ENCODE results near the gene CDR2. TPM values are rescaled to one million over a fixed set of nuclear protein-coding genes. Genes with fewer than 3 reads are reported as not detected.
A peak's percentile ranks its signal among the peaks of the same experiment; 100 is the strongest.

CDR2 gene
- total and polyA plus RNA-seq, 2 of the 13 experiments (the other 11 are each of a cell fraction or from before 2014, with no cell fraction given) = 59.0 to 78.9 TPM

DNA sequence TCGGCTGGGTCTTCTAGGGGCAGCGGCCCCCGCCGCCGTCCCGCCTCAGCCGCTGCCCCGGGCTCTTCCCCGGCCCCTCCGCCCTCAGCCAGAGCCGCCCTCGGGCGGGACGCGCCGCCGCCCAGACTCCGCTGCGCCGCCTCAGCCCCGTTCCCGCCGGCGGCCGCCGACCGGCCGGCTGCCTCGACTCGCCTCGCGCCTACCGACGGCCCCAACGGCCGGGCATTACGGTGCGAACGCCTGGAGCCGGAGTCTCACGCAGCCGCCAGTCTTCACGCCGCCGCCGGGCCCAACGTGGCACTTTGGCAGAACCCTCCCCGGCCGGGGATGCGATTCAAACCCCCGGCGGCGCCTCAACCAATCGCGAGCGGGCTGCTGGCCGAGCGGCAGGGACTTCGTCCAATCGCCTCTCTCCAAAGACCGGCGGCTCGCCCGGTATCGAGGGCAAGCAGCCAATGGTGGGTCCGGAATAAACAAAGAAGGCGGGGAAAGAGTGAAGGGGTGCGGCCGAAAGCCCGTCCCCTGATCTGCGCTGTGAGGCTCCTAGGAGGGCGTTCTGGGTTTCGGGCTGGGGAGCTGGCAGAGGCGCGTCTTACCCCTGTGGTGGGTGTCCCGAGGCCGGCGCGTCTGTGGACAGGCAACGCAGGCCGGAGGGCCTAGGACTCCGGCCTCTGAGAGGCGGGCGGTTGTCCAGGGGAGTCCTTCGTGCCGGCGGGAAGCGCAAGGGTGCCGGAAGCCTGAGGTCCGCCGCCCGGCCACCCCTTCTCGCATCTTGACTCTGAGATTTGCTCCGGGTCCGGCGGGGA is at the start of gene CDR2 (continued):
- TF ChIP-seq, protein P1, sequence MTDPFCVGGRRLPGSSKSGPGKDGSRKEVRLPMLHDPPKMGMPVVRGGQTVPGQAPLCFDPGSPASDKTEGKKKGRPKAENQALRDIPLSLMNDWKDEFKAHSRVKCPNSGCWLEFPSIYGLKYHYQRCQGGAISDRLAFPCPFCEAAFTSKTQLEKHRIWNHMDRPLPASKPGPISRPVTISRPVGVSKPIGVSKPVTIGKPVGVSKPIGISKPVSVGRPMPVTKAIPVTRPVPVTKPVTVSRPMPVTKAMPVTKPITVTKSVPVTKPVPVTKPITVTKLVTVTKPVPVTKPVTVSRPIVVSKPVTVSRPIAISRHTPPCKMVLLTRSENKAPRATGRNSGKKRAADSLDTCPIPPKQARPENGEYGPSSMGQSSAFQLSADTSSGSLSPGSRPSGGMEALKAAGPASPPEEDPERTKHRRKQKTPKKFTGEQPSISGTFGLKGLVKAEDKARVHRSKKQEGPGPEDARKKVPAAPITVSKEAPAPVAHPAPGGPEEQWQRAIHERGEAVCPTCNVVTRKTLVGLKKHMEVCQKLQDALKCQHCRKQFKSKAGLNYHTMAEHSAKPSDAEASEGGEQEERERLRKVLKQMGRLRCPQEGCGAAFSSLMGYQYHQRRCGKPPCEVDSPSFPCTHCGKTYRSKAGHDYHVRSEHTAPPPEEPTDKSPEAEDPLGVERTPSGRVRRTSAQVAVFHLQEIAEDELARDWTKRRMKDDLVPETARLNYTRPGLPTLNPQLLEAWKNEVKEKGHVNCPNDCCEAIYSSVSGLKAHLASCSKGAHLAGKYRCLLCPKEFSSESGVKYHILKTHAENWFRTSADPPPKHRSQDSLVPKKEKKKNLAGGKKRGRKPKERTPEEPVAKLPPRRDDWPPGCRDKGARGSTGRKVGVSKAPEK (CRISPR knock-in tag; IDR thresholded peaks at IDR 0.05; ENCODE audit: borderline replicate concordance) = no peak
- TF ChIP-seq MAFK (conservative IDR thresholded peaks at IDR 0.05 in 1 of 2, IDR thresholded peaks at IDR 0.05 in 1 of 2; ENCODE audit: low read length in 2 of 2) (no peak), FOSL2 (CRISPR knock-in tag; IDR thresholded peaks at IDR 0.05) (peak; percentile 41; the same call in 1 of the 2 replicates), NR1H2 (CRISPR knock-in tag; IDR thresholded peaks at IDR 0.05; ENCODE audit: borderline replicate concordance, low read depth) (no peak), ELF1 (CRISPR knock-in tag; IDR thresholded peaks at IDR 0.05) (no peak; the same call in 1 of the 2 replicates), ARNT (IDR thresholded peaks at IDR 0.05) (no peak), SAFB2 (CRISPR knock-in tag; IDR thresholded peaks at IDR 0.05; ENCODE audit: borderline replicate concordance, low read depth) (0 out of 2 replicates have a peak, but pooled peaks have one; percentile 49), SETDB1 (CRISPR knock-in tag; IDR thresholded peaks at IDR 0.05; ENCODE audit: borderline replicate concordance) (no peak), ZKSCAN8 (CRISPR knock-in tag; IDR thresholded peaks at IDR 0.05; ENCODE audit: borderline replicate concordance) (no peak), ZNF232 (CRISPR knock-in tag; IDR thresholded peaks at IDR 0.05; ENCODE audit: borderline replicate concordance) (peak; percentile 86), NCOA5 (CRISPR knock-in tag; IDR thresholded peaks at IDR 0.05) (no peak), CCAR2 (optimal IDR thresholded peaks at IDR 0.05; ENCODE audit: low read depth, low read length) (no peak)
- TF ChIP-seq, protein P2, sequence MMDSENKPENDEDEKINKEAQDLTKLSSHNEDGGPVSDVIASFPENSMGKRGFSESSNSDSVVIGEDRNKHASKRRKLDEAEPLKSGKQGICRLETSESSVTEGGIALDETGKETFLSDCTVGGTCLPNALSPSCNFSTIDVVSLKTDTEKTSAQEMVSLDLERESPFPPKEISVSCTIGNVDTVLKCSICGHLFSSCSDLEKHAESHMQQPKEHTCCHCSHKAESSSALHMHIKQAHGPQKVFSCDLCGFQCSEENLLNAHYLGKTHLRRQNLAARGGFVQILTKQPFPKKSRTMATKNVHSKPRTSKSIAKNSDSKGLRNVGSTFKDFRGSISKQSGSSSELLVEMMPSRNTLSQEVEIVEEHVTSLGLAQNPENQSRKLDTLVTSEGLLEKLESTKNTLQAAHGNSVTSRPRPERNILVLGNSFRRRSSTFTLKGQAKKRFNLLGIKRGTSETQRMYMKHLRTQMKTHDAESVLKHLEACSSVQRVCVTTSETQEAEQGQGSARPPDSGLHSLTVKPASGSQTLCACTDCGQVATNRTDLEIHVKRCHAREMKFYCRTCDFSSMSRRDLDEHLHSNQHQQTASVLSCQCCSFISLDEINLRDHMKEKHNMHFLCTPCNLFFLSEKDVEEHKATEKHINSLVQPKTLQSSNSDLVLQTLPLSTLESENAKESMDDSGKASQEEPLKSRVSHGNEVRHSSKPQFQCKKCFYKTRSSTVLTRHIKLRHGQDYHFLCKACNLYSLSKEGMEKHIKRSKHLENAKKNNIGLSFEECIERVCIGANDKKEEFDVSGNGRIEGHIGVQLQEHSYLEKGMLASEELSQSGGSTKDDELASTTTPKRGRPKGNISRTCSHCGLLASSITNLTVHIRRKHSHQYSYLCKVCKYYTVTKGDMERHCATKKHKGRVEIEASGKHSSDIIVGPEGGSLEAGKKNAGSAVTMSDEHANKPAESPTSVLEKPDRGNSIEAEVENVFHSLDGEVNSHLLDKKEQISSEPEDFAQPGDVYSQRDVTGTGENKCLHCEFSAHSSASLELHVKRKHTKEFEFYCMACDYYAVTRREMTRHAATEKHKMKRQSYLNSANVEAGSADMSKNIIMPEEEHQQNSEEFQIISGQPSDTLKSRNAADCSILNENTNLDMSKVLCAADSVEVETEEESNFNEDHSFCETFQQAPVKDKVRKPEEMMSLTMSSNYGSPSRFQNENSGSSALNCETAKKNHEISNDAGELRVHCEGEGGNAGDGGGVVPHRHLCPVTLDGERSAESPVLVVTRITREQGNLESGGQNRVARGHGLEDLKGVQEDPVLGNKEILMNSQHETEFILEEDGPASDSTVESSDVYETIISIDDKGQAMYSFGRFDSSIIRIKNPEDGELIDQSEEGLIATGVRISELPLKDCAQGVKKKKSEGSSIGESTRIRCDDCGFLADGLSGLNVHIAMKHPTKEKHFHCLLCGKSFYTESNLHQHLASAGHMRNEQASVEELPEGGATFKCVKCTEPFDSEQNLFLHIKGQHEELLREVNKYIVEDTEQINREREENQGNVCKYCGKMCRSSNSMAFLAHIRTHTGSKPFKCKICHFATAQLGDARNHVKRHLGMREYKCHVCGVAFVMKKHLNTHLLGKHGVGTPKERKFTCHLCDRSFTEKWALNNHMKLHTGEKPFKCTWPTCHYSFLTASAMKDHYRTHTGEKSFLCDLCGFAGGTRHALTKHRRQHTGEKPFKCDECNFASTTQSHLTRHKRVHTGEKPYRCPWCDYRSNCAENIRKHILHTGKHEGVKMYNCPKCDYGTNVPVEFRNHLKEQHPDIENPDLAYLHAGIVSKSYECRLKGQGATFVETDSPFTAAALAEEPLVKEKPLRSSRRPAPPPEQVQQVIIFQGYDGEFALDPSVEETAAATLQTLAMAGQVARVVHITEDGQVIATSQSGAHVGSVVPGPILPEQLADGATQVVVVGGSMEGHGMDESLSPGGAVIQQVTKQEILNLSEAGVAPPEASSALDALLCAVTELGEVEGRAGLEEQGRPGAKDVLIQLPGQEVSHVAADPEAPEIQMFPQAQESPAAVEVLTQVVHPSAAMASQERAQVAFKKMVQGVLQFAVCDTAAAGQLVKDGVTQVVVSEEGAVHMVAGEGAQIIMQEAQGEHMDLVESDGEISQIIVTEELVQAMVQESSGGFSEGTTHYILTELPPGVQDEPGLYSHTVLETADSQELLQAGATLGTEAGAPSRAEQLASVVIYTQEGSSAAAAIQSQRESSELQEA (CRISPR knock-in tag; IDR thresholded peaks at IDR 0.05; ENCODE audit: not compliant biosample characterization) = peak; percentile 36
- TF ChIP-seq, protein P3, sequence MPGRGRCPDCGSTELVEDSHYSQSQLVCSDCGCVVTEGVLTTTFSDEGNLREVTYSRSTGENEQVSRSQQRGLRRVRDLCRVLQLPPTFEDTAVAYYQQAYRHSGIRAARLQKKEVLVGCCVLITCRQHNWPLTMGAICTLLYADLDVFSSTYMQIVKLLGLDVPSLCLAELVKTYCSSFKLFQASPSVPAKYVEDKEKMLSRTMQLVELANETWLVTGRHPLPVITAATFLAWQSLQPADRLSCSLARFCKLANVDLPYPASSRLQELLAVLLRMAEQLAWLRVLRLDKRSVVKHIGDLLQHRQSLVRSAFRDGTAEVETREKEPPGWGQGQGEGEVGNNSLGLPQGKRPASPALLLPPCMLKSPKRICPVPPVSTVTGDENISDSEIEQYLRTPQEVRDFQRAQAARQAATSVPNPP (CRISPR knock-in tag; IDR thresholded peaks at IDR 0.05) = no peak
- TF ChIP-seq, protein P4, sequence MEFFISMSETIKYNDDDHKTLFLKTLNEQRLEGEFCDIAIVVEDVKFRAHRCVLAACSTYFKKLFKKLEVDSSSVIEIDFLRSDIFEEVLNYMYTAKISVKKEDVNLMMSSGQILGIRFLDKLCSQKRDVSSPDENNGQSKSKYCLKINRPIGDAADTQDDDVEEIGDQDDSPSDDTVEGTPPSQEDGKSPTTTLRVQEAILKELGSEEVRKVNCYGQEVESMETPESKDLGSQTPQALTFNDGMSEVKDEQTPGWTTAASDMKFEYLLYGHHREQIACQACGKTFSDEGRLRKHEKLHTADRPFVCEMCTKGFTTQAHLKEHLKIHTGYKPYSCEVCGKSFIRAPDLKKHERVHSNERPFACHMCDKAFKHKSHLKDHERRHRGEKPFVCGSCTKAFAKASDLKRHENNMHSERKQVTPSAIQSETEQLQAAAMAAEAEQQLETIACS (CRISPR knock-in tag; IDR thresholded peaks at IDR 0.05) = no peak; the same call in 1 of the 2 replicates

Data from HepG2 (cell line).